VCaP (cell line): ENCODE results near the gene DYNLT1.
"Not testable (repeated sequence)": the region's sequence is repeated elsewhere in the genome, so short reads cannot be mapped to it uniquely, and the experiment has no call there.

ENCODE experiments used
- H3K27ac ChIP-seq: fragments of 450-650 bp; 2 replicates; pipeline ENCODE4 v1.5.1; 2017
- CTCF ChIP-seq: fragments of 450-650 bp; conservative IDR thresholded peaks from 2 replicates; pipeline ENCODE4 v1.5.1; 2017; ENCODE audit warnings: mild to moderate bottlenecking, moderate library complexity

Gene DYNLT1

GRCh38 chr6:158609455-158610155 is 34.9 kb downstream of the DYNLT1 start:
- no peak overlapping the region for H3K27ac ChIP-seq
- TF ChIP-seq CTCF: no peak

- H3K27ac ChIP-seq: no peak overlapping the region
- no peak for TF ChIP-seq CTCF
These were observed 36.3 kb downstream of the DYNLT1 start for GRCh38 chr6:158608221-158608620.

DNA sequence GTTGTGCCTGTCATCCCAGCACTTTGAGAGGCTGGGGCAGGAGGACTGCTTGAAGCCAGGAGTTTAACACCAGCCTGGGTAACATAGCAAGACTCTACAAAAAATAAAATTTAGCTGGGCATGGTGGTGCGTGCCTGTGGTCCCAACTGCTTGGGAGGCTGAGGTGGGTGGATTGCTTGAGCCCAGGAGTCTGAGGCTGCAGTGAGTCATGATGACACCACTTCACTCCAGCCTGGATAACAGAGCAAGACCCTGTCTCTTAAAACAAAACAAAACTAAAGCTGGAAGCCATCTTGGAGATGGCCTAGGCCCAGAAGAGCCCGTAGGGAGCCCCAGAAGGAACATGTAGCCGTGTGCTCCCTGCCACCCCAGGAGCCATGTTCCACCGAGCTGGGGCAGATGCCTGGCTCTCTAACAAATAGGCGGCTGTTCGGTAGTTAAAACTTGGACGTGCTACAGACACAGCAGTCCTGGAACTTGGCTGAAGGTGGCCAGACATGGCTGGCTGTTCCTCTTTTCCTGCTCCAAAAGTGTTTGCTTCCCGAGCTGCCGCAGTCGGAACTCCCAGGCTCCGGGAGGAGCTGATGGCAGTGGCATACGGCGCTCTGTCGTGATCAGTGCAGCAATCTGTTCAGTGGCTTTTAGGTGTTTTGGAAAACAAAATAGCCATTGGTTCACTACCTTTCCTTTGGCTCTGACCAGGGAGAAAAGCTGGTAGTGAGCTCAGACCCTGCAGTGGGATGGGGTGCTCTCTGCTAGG is 37.0 kb downstream of the DYNLT1 start:
- no peak overlapping the region for H3K27ac ChIP-seq

GRCh38 chr6:158606935-158607334 is 37.6 kb downstream of the DYNLT1 start:
- no peak for TF ChIP-seq CTCF
- no peak overlapping the region for H3K27ac ChIP-seq

More for the DNA sequence above, 37.0 kb downstream of the DYNLT1 start:
- TF ChIP-seq CTCF: no peak

GRCh38 chr6:158606011-158606410 is 38.5 kb downstream of the DYNLT1 start:
- not testable (repeated sequence) for H3K27ac ChIP-seq

GRCh38 chr6:158605266-158605878 is 39.2 kb downstream of the DYNLT1 start:
- H3K27ac ChIP-seq: peak overlapping the region; percentile 89
- TF ChIP-seq CTCF: peak; percentile 81

- TF ChIP-seq CTCF: no peak
- H3K27ac ChIP-seq: peak overlapping the region; percentile 89
These were observed 40.5 kb downstream of the DYNLT1 start for GRCh38 chr6:158604048-158604406.
